Measurements from ENCODE around the gene ITGA1. TPM values are rescaled to one million over a fixed set of nuclear protein-coding genes. Genes with fewer than 3 reads are reported as not detected.

ITGA1 gene
- total RNA-seq, 1 experiment from 2014 or later: 1.6 TPM

GRCh38 chr5:52924456-52924855 lies 136.7 kb downstream of the ITGA1 start:
- no TSS peak for BruUV-seq (replicated peaks)
- H3K27ac ChIP-seq (ENCODE audit: low read length): no peak overlapping the region
- no peak overlapping the region for H3K4me3 ChIP-seq (ENCODE audit: low read depth in 2 of 2, low read length in 2 of 2)
- TF ChIP-seq SIN3A (IDR thresholded peaks at IDR 0.05; ENCODE audit: borderline replicate concordance, insufficient read depth, low read depth, low read length) (no peak), TCF7L2 (IDR thresholded peaks at IDR 0.05; ENCODE audit: low read depth, low read length) (no peak)
- CTCF ChIA-PET: no interaction called here
- POLR2A ChIA-PET: no interaction called here
- H3K9me3 ChIP-seq (ENCODE audit: control insufficient read depth, insufficient read depth, low read depth, low read length): no peaks in the 10 kb centered on the region
- in situ Hi-C loops (cut with HindIII; ENCODE audit: low pct_unique_long_range_greater_than_20kb, low sequenced_read_pairs) (no loop called here), intact Hi-C loops (cut with micrococcal nuclease; ENCODE audit: unreplicated experiment) (no loop called here)
- peaks cover 4% of the 10 kb centered on the region; the same call in 1 of the 2 replicates for H3K4me1 ChIP-seq (ENCODE audit: control insufficient read depth, insufficient read depth, low read length)
- no peaks in the 10 kb centered on the region for H3K36me3 ChIP-seq (ENCODE audit: control insufficient read depth, insufficient read depth, low read length)
- DNase-seq (ENCODE audit: low read depth, low spot score) (no peak), ATAC-seq (no peak)
- H3K27me3 ChIP-seq (ENCODE audit: control insufficient read depth, insufficient read depth, low read length): no peaks in the 10 kb centered on the region

DNA sequence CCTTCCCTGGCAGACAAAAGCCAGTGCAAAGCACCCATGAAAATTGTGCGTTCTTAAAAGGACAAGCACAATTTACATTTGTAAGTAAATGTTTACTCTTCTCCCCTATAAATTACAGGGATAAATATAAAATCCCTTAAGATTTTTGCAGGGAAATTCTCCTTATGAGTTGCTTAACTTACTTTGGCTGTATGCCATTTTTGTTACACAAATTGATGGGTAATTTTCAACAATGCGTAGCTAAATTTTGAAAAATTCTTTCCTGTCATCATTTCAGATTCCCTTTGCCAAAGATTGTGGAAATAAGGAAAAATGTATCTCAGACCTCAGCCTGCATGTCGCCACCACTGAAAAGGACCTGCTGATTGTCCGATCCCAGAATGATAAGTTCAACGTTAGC lies 137.3 kb downstream of the ITGA1 start:
- TF ChIP-seq, protein P1, sequence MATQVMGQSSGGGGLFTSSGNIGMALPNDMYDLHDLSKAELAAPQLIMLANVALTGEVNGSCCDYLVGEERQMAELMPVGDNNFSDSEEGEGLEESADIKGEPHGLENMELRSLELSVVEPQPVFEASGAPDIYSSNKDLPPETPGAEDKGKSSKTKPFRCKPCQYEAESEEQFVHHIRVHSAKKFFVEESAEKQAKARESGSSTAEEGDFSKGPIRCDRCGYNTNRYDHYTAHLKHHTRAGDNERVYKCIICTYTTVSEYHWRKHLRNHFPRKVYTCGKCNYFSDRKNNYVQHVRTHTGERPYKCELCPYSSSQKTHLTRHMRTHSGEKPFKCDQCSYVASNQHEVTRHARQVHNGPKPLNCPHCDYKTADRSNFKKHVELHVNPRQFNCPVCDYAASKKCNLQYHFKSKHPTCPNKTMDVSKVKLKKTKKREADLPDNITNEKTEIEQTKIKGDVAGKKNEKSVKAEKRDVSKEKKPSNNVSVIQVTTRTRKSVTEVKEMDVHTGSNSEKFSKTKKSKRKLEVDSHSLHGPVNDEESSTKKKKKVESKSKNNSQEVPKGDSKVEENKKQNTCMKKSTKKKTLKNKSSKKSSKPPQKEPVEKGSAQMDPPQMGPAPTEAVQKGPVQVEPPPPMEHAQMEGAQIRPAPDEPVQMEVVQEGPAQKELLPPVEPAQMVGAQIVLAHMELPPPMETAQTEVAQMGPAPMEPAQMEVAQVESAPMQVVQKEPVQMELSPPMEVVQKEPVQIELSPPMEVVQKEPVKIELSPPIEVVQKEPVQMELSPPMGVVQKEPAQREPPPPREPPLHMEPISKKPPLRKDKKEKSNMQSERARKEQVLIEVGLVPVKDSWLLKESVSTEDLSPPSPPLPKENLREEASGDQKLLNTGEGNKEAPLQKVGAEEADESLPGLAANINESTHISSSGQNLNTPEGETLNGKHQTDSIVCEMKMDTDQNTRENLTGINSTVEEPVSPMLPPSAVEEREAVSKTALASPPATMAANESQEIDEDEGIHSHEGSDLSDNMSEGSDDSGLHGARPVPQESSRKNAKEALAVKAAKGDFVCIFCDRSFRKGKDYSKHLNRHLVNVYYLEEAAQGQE (IDR thresholded peaks at IDR 0.05; ENCODE audit: insufficient read depth in 1 of 2, low read depth in 2 of 2, low read length in 1 of 2): no peak
- TF ChIP-seq, protein P2, sequence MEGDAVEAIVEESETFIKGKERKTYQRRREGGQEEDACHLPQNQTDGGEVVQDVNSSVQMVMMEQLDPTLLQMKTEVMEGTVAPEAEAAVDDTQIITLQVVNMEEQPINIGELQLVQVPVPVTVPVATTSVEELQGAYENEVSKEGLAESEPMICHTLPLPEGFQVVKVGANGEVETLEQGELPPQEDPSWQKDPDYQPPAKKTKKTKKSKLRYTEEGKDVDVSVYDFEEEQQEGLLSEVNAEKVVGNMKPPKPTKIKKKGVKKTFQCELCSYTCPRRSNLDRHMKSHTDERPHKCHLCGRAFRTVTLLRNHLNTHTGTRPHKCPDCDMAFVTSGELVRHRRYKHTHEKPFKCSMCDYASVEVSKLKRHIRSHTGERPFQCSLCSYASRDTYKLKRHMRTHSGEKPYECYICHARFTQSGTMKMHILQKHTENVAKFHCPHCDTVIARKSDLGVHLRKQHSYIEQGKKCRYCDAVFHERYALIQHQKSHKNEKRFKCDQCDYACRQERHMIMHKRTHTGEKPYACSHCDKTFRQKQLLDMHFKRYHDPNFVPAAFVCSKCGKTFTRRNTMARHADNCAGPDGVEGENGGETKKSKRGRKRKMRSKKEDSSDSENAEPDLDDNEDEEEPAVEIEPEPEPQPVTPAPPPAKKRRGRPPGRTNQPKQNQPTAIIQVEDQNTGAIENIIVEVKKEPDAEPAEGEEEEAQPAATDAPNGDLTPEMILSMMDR (IDR thresholded peaks at IDR 0.05): no peak
- TF ChIP-seq POLR2AphosphoS5 (IDR thresholded peaks at IDR 0.05; ENCODE audit: low read depth, low read length) (no peak), SIN3A (IDR thresholded peaks at IDR 0.05; ENCODE audit: borderline replicate concordance, insufficient read depth, low read depth, low read length) (no peak), TCF7L2 (IDR thresholded peaks at IDR 0.05; ENCODE audit: low read depth, low read length) (no peak)
- no TSS peak for BruUV-seq (replicated peaks)
- Histone ChIP-seq H3K36me3 (ENCODE audit: control insufficient read depth, insufficient read depth, low read length) (no peaks in the 10 kb centered on the region), H3K27me3 (ENCODE audit: control insufficient read depth, insufficient read depth, low read length) (no peaks in the 10 kb centered on the region), H3K9me3 (ENCODE audit: control insufficient read depth, insufficient read depth, low read depth, low read length) (no peaks in the 10 kb centered on the region), H3K4me1 (ENCODE audit: control insufficient read depth, insufficient read depth, low read length) (peaks cover 4% of the 10 kb centered on the region; the same call in 1 of the 2 replicates), H3K4me3 (ENCODE audit: low read depth in 2 of 2, low read length in 2 of 2) (no peak overlapping the region), H3K27ac (ENCODE audit: low read length) (no peak overlapping the region)
- ChIA-PET CTCF (no interaction called here), POLR2A (no interaction called here)
- DNase-seq (ENCODE audit: low read depth, low spot score) (no peak), ATAC-seq (no peak)
- intact Hi-C loops (cut with micrococcal nuclease; ENCODE audit: unreplicated experiment): no loop called here
- in situ Hi-C loops (cut with HindIII; ENCODE audit: low pct_unique_long_range_greater_than_20kb, low sequenced_read_pairs): no loop called here

GRCh38 chr5:52928689-52929088 lies 141.0 kb downstream of the ITGA1 start:
- POLR2A ChIA-PET: interaction anchor here (0.6 kb wide), 1 partner anchor 169 kb away, joined by 3 read pairs; no protein-coding TSS in a partner anchor
- H3K9me3 ChIP-seq (ENCODE audit: control insufficient read depth, insufficient read depth, low read depth, low read length): no peaks in the 10 kb centered on the region
- H3K27me3 ChIP-seq (ENCODE audit: control insufficient read depth, insufficient read depth, low read length): no peaks in the 10 kb centered on the region
- no peaks in the 10 kb centered on the region for H3K36me3 ChIP-seq (ENCODE audit: control insufficient read depth, insufficient read depth, low read length)
- CTCF ChIA-PET: no interaction called here
- TF ChIP-seq TCF7L2 (IDR thresholded peaks at IDR 0.05; ENCODE audit: low read depth, low read length) (no peak), POLR2AphosphoS5 (IDR thresholded peaks at IDR 0.05; ENCODE audit: low read depth, low read length) (no peak), SIN3A (IDR thresholded peaks at IDR 0.05; ENCODE audit: borderline replicate concordance, insufficient read depth, low read depth, low read length) (no peak)
- TF ChIP-seq, protein P1 (IDR thresholded peaks at IDR 0.05; ENCODE audit: insufficient read depth in 1 of 2, low read depth in 2 of 2, low read length in 1 of 2): no peak
- TF ChIP-seq, protein P2 (IDR thresholded peaks at IDR 0.05): no peak
- ATAC-seq: no peak
- no peak overlapping the region for H3K4me3 ChIP-seq (ENCODE audit: low read depth in 2 of 2, low read length in 2 of 2)
- intact Hi-C loops (cut with micrococcal nuclease; ENCODE audit: unreplicated experiment): no loop called here
- no peak overlapping the region for H3K27ac ChIP-seq (ENCODE audit: low read length)
- no TSS peak for BruUV-seq (replicated peaks)
- in situ Hi-C loops (cut with HindIII; ENCODE audit: low pct_unique_long_range_greater_than_20kb, low sequenced_read_pairs): no loop called here
- no peak for DNase-seq (ENCODE audit: low read depth, low spot score)
- no peaks in the 10 kb centered on the region for H3K4me1 ChIP-seq (ENCODE audit: control insufficient read depth, insufficient read depth, low read length)

Data from Panc1 (cell line).